Cardiac muscle cell (in vitro differentiated cells and primary cell): ENCODE measurements around the gene HMX2. TPM values are rescaled to one million over a fixed set of nuclear protein-coding genes. Genes with fewer than 3 reads are reported as not detected.
A peak's percentile ranks its signal among the peaks of the same experiment; 100 is the strongest.

ENCODE experiments used
- DNase-seq, 2 donors: peaks; one replicate each; pipeline versions ENCODE4 v3.0.0 to v3.0.0-alpha.2; 2010 to 2017; ENCODE audit warnings: low read depth in 1 of 2, low spot score in 1 of 2
- H3K27ac ChIP-seq: fragments of 200-600 bp; sonication (generic); 2 replicates; pipeline ENCODE4 v1.5.1; 2016
- H3K27me3 ChIP-seq: fragments of 200-600 bp; sonication (generic); 2 replicates; pipeline ENCODE4 v1.6.0; 2016; ENCODE audit warnings: control low read depth
- H3K36me3 ChIP-seq: fragments of 200-600 bp; sonication (generic); 2 replicates; pipeline ENCODE4 v1.5.1; 2016; ENCODE audit warnings: control low read depth
- H3K4me1 ChIP-seq: fragments of 200-600 bp; sonication (generic); 2 replicates; pipeline ENCODE4 v1.8.1; 2017; ENCODE audit warnings: low read depth, mild to moderate bottlenecking, mixed run types
- H3K4me3 ChIP-seq: fragments of 200-600 bp; sonication (generic); 2 replicates; pipeline ENCODE4 v1.5.1; 2016; ENCODE audit warnings: mild to moderate bottlenecking
- H3K9me3 ChIP-seq: fragments of 200-600 bp; sonication (generic); 2 replicates; pipeline ENCODE4 v1.5.1; 2017; ENCODE audit warnings: low read depth, mild to moderate bottlenecking, control low read depth
- polyA plus RNA-seq: library from polyadenylated mRNA; unstranded; fragments of >200 nt; fragmentation: Nextera tagmentation; extraction: Ambion mirVana; gene quantifications from 2 replicates; pipeline ENCODE4 v1.2.1, GENCODE V29; 2016
- total RNA-seq: library from RNA; depleted of rRNA; stranded (reverse); fragments of >200 nt; gene quantifications from 2 replicates; pipeline ENCODE4 v1.2.3, GENCODE V29; 2016
- TF ChIP-seq, protein P1 (sequence below): IDR thresholded peaks from 2 replicates; pipeline ENCODE4 v1.5.1; 2012; ENCODE audit warnings: low read depth, mild to moderate bottlenecking, low read length

HMX2 gene, protein sequence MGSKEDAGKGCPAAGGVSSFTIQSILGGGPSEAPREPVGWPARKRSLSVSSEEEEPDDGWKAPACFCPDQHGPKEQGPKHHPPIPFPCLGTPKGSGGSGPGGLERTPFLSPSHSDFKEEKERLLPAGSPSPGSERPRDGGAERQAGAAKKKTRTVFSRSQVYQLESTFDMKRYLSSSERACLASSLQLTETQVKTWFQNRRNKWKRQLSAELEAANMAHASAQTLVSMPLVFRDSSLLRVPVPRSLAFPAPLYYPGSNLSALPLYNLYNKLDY
- total RNA-seq (not detected in 2 replicates), polyA plus RNA-seq (not detected in 2 replicates)

DNA sequence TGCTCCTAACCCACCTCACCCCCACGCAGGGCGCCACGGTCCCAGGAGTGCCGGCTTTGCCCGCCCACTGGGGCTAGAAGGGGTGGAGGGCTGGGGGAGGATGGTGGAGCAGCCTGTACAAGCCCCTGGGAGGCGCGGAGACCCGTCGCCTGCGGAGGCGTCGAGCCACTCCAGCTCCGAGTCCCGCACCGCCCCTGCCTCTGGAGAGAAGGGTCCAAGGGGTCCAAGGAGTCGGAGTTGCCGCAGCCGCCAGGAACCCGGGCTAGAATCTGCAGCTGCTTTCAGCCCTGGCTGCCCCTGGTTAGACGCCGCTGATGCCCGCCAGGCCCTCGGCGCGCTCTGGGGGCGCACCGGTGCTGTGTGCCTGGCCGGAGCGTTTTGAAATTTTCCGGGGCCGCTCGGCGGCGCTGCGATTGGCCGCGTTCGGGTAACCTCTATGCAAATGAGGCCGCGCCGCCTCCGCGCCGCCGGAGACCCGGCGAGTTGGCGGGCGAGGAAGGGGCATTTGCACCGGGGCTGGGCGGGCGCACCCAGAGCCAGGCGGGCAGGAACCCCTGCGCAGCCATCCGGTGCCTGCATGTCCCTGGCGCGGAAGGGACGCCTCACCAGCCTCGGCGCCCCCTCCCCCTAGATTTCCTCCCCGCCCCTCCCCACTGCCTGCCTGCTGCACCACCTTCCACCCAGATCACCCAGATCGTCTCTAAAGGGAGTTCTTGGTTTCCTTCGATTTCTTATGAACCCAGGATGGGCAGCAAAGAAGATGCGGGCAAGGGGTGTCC lies at the start of gene HMX2:
HMX2 (plus strand) TSS at position 502 of the 779 bp plus-strand sequence; CDS start at position 745, 243 bp downstream.
- DNase-seq = peak in 1 of 2 donors; percentile 51
- H3K36me3 ChIP-seq = no peaks in the 10 kb centered on the region
- H3K9me3 ChIP-seq = no peaks in the 10 kb centered on the region
- H3K27me3 ChIP-seq = peaks cover 100% of the 10 kb centered on the region
- TF ChIP-seq, protein P1, sequence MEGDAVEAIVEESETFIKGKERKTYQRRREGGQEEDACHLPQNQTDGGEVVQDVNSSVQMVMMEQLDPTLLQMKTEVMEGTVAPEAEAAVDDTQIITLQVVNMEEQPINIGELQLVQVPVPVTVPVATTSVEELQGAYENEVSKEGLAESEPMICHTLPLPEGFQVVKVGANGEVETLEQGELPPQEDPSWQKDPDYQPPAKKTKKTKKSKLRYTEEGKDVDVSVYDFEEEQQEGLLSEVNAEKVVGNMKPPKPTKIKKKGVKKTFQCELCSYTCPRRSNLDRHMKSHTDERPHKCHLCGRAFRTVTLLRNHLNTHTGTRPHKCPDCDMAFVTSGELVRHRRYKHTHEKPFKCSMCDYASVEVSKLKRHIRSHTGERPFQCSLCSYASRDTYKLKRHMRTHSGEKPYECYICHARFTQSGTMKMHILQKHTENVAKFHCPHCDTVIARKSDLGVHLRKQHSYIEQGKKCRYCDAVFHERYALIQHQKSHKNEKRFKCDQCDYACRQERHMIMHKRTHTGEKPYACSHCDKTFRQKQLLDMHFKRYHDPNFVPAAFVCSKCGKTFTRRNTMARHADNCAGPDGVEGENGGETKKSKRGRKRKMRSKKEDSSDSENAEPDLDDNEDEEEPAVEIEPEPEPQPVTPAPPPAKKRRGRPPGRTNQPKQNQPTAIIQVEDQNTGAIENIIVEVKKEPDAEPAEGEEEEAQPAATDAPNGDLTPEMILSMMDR = no peak
- H3K27ac ChIP-seq = no peak within 1 kb of the TSS
- peaks cover 12% of the 10 kb centered on the region for H3K4me1 ChIP-seq
- H3K4me3 ChIP-seq = peak within 1 kb of the TSS; percentile 11

DNA sequence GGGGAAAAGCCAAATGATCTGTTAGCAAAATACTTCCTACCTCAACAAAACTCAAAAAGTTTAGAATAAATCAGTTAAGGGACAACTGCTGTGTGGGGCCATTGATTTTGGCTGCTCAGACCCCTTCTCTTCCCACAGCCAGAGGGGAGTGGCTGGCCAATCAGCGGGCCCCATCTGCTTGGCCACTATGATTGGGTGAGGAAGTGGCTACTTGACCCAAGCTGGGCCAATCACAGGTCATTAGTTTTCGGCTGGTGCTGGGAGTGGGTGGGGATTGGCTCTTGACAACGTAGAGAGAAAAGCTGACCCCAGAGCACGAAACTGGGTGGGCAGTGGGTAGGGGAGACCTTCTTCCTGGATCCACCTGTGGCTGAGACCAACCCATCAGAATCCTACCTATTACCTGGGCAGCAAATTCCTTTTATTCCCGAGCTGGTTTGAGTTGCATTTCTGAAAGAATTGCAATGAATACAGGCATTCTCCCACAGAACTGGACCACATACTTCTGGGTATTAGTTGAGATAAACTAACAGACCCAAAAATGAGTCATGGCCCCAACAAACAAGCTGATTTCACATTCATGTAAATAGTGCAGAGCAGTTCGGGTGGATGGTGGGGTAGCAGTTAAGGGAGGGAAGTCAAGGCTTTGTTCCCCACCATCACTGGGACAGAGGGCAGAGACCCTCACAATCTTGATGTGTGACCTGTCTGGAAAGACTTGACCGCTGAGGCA lies 47.7 kb upstream of the HMX2 start:
- no peaks in the 10 kb centered on the region for H3K36me3 ChIP-seq
- TF ChIP-seq, protein P1 = no peak
- DNase-seq = no peak

DNA sequence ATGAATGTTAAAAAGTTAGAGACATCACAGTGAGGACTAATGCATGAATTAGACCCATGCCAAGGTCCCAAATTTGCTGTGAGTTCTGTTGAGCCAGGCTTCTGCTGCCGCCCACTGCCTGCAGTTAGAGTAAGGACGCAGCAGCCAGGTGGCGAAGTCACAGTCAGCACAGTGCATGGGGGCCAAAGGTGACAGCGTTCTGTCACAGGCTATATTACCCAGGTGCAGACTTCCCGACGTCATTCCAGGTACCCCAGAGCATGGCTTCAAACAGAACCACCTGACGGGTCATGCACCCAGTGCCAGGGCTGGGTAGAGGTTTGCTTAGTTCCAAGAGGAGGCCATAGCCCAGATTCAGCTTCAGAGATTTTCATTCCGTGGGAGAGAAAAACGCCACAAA lies 46.1 kb upstream of the HMX2 start:
- DNase-seq = no peak
- H3K9me3 ChIP-seq = no peaks in the 10 kb centered on the region
- TF ChIP-seq, protein P1 = no peak
- peaks cover 5% of the 10 kb centered on the region for H3K27me3 ChIP-seq
- no peaks in the 10 kb centered on the region for H3K36me3 ChIP-seq
- H3K4me1 ChIP-seq = no peaks in the 10 kb centered on the region
- H3K27ac ChIP-seq = no peak overlapping the region
- H3K4me3 ChIP-seq = no peak overlapping the region

More for the DNA sequence above, 47.7 kb upstream of the HMX2 start:
- Histone ChIP-seq H3K27ac (no peak overlapping the region), H3K27me3 (peaks cover 5% of the 10 kb centered on the region), H3K4me3 (no peak overlapping the region), H3K9me3 (no peaks in the 10 kb centered on the region), H3K4me1 (no peaks in the 10 kb centered on the region)

DNA sequence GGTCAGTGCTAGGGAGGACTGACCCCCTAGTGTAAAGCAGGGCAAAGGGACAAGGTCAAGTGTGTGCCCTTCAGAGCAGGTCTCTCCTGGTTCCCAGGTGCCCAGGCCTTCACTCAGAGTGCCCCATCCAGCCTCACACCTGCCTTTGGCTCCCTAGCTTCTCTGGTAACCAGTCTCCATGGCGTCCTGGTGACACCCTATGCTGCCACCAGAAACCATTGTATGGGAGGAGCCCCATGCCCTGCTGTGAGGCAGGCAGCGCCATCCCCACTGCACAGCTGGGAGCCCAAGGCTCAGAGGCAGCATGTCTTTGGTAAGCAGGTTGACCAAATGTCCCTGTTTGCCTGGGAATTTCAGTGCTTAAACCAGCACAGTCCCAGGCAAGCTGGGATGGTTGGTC lies 45.3 kb upstream of the HMX2 start:
- Histone ChIP-seq H3K27me3 (no peaks in the 10 kb centered on the region), H3K36me3 (no peaks in the 10 kb centered on the region), H3K4me1 (no peaks in the 10 kb centered on the region), H3K9me3 (no peaks in the 10 kb centered on the region), H3K4me3 (no peak overlapping the region), H3K27ac (no peak overlapping the region)
- no peak for DNase-seq
- TF ChIP-seq, protein P1 = no peak

DNA sequence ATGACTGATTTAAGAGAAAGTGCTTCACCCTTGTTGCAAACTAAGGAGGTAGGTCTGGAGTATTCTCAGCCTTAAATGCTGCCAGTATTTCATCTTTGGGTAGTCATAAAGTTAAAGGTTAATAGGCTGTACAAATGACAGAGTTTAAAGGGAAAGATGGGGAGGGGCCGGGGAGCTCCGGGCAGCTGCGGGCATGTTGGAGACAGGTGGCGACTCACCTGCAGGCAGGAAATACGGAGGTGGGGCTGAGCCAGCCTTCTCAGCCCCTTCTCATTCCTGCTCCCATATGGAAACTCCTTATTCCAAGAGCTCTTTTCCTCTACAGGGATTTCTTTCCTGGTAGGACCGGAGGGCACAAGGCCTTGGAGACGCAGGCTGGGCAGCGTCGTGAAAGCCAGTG lies 44.0 kb upstream of the HMX2 start:
- DNase-seq = no peak
- TF ChIP-seq, protein P1 = no peak

More for the DNA sequence above, 44.0 kb upstream of the HMX2 start:
- H3K27me3 ChIP-seq = no peaks in the 10 kb centered on the region
- H3K27ac ChIP-seq = no peak overlapping the region
- no peaks in the 10 kb centered on the region for H3K4me1 ChIP-seq
- no peaks in the 10 kb centered on the region for H3K9me3 ChIP-seq
- H3K36me3 ChIP-seq = no peaks in the 10 kb centered on the region
- no peak overlapping the region for H3K4me3 ChIP-seq
